ENCODE measurements around the gene CCDC40.

Gene CCDC40

DNA sequence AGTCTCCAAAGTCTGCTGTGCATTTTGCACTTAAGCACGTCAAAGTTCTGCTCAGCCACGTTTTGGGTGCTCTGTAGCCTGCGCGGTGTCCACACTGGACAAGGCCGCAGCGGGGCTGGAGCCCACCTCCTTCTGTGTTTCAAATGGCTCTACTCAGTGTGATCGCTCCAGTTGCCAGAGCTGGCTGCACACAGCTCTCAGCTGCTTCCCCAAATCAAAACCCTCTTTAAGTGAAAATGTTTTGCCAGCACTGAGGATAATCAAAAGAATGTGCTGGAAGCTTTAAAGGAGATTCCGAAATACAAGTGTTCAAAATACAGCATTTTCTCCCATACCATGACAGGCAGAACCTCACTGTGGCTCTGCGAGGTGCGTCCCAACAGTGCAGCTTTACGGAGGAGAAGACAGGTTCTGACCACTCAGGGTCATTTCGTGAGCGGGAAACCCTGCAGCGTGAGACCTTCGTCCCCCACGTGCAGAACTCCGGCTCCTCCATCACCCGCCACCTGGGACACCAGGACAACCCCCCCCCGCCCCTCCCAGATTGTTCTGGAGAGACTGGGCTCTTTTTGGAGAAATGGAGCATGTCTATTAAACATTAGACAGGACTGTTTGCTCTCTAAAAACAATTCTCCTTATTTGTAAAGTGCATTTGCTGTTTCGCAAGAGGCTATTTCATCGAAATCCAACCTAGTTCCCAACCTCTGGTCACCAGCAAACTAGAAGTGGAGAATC, 17.4 kb upstream of the CCDC40 start:
- FAIRE-seq: no peak
- DNase-seq (ENCODE audit: insufficient read length, low spot score): no peak

DNA sequence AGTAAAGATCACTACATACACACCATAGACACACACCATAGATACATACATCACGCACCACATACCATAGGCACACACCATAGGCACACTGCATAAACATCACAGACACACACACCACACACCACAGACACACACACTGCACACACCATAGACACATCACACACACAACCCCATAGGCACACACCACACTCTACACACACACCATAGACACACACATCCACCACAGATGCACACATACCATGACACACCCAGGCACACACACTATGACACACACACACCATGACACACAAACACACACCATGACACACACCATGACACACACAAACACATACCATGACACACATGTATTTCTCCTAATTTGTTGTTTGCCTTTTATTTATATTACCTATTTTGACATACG, 14.8 kb upstream of the CCDC40 start:
- DNase-seq (ENCODE audit: insufficient read length, low spot score) (no peak), FAIRE-seq (peak; percentile 96)

DNA sequence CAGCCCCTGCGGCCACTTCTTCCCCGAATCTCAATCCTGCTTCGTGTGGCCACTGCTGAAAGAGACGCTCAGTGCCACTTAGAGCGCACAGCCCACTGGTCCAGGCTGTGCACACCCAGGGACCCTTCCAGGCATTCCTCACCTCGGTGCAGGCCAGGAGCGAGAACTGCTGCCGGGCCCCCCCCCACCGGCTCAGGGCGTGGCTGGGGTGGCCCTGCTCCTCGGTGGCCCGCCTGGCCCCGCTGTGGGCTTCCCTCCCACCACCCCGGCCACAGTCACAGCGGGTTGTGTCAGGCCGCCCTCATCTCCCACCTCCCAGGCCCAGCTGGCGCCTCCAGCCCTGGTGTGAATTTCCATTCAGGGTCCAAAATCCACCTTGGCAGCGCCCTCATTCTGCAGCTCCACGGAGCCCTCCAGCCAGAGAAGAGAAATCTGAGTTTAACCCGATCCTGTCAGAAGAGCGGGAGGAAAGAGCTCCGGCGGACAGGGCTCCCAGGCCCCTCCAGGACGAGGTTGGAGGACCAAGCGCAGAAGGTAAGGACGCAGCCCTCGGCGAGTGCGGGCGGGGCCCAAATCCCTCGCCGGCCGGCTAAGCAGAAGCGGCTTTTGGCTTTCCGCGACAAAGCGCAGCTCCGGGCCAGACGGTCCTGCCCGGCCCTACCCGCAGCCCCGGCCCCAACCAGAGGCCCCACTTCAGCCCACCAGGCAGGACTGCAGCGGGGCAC, 12.8 kb upstream of the CCDC40 start:
- FAIRE-seq (no peak), DNase-seq (ENCODE audit: insufficient read length, low spot score) (no peak)

- no peak for DNase-seq (ENCODE audit: insufficient read length, low spot score)
- FAIRE-seq: peak; percentile 100
Measured at GRCh38 chr17:80024206-80024972, 12.1 kb upstream of the CCDC40 start.

DNA sequence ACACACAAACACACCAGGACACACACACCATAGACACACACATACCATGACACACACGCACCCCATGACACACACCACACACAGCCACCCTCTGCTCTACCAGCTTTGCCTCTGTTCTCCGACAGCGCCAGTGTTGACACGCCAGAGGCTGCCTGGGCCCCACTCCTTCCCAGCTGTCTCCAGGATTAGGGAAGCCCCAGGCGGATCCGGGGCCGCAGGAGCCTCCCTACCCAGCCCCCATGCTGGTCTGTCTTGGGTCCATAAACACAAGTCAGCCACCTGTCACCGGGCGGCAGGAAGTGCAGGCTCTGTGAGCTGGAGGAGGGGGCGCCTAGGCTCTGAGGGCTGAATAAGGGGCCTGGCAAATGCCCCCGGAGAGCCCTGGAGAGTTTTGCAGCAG, 11.3 kb upstream of the CCDC40 start:
- no peak for DNase-seq (ENCODE audit: insufficient read length, low spot score)
- no peak for FAIRE-seq

DNA sequence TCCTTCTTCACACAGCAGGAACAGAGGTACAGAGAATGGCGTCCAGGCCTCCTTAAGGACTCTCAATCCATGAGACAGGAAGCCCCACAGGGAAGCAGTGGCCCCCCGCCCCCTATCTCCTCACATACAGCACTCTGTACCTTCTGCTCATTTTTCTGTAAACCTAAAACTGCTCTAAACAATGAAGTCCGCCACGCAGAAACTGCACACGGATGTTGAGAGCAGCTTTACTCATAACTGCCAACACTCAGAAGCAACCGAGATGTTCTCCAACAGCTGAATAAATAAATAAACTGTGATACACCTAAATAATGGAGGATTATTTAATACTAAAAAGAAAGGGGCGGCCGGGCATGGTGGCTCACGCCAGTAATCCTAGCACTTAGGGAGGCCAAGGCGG, 10.6 kb upstream of the CCDC40 start:
- no peak for DNase-seq (ENCODE audit: insufficient read length, low spot score)
- FAIRE-seq: no peak

DNA sequence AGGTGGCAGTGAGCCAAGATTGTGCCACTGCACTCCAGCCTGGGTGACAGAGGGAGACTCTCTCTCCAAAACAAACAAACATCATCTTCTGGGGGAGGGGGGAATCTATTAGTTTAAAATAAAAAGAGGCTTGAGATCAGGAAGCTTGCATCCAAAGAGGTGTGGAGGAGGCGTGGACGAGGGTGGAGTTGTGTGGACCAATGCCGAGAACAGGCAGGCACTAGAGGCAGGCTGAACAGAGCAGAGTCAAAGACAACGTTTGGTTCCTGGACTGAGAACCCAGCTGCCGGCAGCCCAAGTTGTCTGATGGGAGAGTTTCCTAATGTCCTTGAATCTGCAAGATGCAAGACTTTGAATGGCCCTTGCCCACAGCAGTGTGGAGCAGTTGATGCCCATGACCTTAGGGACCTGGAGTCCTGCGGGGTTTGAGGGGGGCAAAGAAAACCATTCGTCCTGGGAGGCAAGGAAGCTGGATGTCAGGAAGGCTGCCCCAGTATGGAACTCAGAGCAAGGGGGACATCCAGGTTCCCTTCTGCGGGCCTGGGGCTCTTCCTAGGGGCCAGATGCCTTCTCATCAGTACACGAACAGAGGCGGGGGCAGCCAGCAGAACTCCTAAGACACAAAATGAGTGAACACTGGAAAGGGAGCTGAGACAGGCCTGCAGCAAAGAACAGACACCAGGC, 9.9 kb upstream of the CCDC40 start:
- no peak for DNase-seq (ENCODE audit: insufficient read length, low spot score)
- no peak for FAIRE-seq

DNA sequence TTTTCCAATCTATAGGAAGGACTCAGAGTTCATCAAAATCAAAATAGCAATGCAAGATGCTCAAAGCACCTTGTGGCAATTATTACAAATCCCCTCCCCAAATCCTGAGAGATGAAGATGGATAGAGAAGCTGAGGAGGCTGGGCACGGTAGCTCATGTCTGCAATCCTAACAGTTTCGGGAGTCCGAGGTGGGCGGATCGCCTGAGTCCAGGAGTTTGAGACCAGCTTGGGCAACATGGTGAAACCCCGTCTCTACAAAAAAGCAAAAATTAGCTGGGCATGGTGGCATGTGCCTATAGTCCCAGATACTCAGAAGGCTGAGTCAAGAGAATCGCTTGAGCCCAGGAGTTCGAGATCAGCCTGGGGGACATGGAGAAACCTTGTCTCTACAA, 9.4 kb upstream of the CCDC40 start:
- DNase-seq (ENCODE audit: insufficient read length, low spot score) (no peak), FAIRE-seq (no peak)

GRCh38 chr17:80028030-80028429, 8.4 kb upstream of the CCDC40 start:
- no peak for FAIRE-seq
- DNase-seq (ENCODE audit: insufficient read length, low spot score): no peak

GRCh38 chr17:80029258-80029974, 7.0 kb upstream of the CCDC40 start:
- FAIRE-seq (no peak), DNase-seq (ENCODE audit: insufficient read length, low spot score) (no peak)

- FAIRE-seq: no peak
- DNase-seq (ENCODE audit: insufficient read length, low spot score): no peak
Measured at GRCh38 chr17:80030730-80031410, 5.6 kb upstream of the CCDC40 start.

DNA sequence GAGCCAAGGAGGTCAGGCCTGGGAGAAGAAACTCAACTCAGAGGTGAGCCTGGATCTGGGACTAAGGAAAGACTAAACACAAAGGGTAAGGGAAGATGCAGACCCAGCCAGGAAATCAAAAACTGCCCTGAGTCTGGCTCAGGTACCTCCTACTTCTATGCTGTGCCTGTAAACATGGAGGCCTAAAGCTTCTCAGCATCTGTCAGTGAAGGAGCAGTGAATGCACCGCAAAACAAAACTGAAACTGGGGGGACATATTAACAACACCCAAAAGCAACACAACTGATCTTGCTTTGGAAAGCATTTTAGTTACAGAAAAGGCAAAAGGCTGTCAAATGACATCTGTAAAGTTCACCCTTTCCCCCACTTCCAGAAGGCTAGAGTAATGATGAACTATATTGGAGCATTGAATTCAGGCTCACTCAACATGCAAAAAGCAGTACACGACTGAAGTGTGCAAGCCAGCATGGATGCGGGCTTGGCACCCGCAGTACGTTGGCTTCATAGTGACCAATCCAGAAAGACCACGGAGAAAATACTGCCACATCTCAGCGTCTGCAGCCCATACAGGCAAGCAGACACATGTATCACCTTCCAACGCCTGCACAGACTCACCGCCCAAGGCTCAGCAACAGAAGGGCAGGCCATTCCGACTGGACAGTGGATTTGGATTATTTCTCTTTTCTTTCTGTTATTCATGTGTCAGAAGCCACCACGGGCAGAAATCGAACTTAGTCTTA, 4.6 kb upstream of the CCDC40 start:
- FAIRE-seq: no peak
- no peak for DNase-seq (ENCODE audit: insufficient read length, low spot score)

DNA sequence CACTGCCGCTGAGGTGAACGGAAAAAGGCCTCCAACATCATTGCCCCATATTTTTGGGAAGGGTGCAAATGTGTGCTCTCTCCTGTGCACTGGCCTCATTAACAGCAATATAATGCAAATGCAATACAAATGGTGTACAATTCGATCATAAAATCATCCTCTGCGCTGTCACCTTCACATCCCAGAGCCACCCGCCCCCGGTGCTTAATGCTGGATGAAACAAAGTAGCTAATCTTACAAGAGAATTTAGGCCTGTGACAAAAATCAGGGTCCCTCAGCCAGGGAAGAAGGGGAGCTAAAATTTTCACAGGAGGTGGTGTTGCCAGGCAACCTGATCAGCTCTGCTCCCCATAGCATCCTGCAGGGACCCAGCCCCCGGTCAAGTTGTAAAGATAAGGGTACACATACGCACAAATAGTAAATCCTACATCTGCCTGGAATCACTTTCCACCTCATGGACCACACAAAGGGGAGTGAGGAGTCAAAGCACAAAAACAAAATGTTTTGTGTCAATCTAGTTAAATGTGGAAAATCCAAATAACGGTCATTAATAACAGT, 3.7 kb upstream of the CCDC40 start:
- FAIRE-seq (no peak), DNase-seq (ENCODE audit: insufficient read length, low spot score) (no peak)

DNA sequence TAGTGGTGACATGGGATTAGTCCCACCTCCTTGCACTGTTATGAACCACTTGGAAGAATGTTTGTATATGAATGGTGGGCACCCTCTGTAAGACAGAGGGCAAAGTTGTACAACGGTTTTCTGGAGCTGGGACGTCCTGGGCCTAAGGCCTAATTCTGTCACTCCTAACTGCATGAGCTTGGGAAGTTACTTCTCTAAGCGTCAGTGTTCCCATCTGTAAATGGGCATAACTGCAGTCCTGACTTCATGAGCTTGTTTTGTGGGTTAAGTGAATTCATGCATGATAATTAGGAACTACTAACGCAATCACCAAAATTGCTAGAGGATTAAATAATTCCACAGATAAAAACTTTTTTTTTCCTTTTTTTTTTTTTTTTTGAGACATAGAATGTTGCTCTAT, 2.6 kb upstream of the CCDC40 start:
- no peak for FAIRE-seq
- DNase-seq (ENCODE audit: insufficient read length, low spot score): no peak

- DNase-seq (ENCODE audit: insufficient read length, low spot score): peak; percentile 20
- FAIRE-seq: no peak
Measured at GRCh38 chr17:80034791-80035686, 1.4 kb upstream of the CCDC40 start.

- DNase-seq (ENCODE audit: insufficient read length, low spot score): no peak
- no peak for FAIRE-seq
Measured at GRCh38 chr17:80035687-80035936, 830 bp upstream of the CCDC40 start, which contains the start of gene TBC1D16. Gene TBC1D16, minus strand, starts transcription at chr17:80035872. Its CDS starts 22,325 bp downstream, at chr17:80013547.

DNA sequence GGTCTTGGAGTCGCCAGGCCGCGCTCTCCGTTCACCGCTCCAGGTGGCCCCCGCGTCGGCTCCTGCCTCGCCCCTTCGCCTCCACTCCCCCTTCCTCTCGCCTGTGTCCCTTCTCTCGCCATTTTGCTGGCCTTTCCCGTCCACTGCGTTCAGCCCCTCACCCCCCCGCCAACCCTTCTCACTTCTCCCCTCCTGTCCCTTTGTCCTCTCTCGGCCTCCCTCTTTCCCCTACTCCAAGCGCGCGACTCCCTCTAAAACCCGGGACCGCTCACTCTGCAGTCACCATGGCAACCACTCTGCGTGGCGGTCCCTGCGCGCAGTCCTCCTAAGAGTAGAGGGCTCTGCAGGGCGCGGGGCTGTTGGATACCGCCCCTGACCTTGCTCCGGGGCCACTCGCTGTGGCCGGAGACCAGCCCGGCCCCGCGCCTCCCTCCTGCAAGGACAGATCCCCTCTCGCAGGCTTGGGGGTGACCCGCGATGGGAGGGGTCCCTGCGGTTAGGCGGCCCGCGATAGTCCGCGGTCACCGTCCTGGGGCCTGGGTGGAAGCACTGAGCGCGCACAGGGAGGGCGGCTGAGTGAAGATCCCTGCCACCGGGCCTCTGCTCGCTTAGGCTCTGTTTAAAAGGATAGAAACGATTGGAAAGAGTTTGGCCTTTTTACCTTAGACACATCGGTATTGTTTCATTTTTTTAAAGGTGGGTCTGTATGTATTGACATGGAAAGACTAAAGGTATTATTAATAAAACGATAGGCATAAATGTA, 454 bp downstream of the CCDC40 start:
- FAIRE-seq (no peak), DNase-seq (ENCODE audit: insufficient read length, low spot score) (no peak)

Data from HTR-8/SVneo (cell line).